ENCODE results near the gene TMEM120A. TPM values are rescaled to one million over a fixed set of nuclear protein-coding genes. Genes with fewer than 3 reads are reported as not detected.
A peak's percentile ranks its signal among the peaks of the same experiment; 100 is the strongest.

TMEM120A gene
- total RNA-seq, 1 donor from 2014 or later = 163 TPM

DNA sequence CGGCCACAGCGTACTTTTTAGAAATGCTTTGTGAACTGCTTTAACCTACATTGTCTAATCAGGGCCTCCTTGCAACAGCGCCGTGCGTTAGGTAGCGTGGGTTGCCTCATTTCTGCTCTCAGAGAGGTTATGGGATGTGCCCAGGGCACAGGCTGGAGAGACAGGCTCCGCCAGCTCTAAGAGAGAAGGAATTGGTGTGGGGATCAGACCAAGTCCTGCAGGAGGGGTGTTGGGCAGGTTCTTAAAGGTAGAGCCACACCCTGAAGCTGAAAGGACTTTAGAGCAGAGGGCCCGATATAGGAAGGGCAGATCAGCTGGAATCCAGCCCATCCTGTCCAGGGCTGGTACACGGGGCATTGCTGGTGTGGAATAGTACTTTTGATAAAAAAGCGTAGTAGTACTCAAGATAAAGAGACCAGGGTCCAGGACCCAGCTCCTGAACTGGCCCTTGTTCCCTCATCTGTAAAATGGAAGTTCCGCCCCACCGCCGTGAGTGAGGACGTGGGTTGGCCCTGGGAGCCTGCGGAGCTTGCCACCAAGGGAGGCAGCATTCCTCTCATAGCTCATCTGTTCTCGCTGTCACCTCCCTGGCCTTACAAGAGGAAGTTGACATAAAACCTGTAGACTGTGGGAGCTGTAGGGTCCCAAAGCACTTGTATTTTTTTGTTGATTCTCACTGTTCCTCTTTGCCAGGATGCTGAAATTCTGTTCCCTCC is 37.2 kb downstream of the TMEM120A start:
- intact Hi-C loops (cut with micrococcal nuclease) = no loop called here
- no peak for DNase-seq
- Histone ChIP-seq H3K9me3 (replicated peaks) (no peaks in the 10 kb centered on the region), H3K27ac (replicated peaks) (peak overlapping the region; percentile 24), H3K4me3 (no peak overlapping the region), H3K27me3 (ENCODE audit: low read depth) (no peaks in the 10 kb centered on the region), H3K36me3 (peaks cover 48% of the 10 kb centered on the region), H3K4me1 (peaks cover 22% of the 10 kb centered on the region)
- TF ChIP-seq, protein P1, sequence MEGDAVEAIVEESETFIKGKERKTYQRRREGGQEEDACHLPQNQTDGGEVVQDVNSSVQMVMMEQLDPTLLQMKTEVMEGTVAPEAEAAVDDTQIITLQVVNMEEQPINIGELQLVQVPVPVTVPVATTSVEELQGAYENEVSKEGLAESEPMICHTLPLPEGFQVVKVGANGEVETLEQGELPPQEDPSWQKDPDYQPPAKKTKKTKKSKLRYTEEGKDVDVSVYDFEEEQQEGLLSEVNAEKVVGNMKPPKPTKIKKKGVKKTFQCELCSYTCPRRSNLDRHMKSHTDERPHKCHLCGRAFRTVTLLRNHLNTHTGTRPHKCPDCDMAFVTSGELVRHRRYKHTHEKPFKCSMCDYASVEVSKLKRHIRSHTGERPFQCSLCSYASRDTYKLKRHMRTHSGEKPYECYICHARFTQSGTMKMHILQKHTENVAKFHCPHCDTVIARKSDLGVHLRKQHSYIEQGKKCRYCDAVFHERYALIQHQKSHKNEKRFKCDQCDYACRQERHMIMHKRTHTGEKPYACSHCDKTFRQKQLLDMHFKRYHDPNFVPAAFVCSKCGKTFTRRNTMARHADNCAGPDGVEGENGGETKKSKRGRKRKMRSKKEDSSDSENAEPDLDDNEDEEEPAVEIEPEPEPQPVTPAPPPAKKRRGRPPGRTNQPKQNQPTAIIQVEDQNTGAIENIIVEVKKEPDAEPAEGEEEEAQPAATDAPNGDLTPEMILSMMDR (IDR thresholded peaks at IDR 0.05; ENCODE audit: borderline replicate concordance) = no peak

DNA sequence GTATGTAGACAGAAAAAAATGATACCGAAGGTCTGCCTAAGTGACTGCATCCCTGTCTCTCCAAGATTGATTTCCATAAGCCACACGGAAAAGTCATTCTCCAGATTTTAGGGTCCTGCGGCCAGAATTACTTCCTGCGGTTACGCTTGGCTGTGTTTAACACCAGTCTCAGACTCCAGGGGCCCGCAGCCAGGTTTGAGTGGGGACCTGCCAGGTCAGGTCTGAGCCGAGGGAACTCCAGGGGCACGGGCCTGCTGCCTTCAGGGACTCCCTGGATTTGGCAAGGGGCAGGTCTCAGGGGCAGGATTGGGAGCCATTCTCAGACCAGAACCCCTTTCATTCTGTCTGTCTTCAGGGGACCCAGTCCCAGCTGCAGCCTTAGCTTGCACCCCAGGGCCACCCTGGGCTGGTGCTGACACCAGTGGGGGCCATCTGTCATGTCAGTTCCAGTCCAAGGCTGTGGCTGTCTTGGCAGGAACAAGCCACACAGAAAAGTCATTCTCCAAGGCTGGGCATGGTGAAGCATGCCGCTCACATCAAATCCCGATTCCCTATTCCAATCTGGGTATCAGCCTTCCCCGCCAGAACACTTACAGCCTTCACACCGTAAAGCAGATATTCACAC is 39.0 kb downstream of the TMEM120A start:
- H3K36me3 ChIP-seq = peaks cover 48% of the 10 kb centered on the region
- H3K9me3 ChIP-seq (replicated peaks) = no peaks in the 10 kb centered on the region
- no peaks in the 10 kb centered on the region for H3K27me3 ChIP-seq (ENCODE audit: low read depth)
- intact Hi-C loops (cut with micrococcal nuclease) = no loop called here
- H3K4me3 ChIP-seq = no peak overlapping the region
- no peak overlapping the region for H3K27ac ChIP-seq (replicated peaks)
- peaks cover 25% of the 10 kb centered on the region for H3K4me1 ChIP-seq
- TF ChIP-seq, protein P1 (IDR thresholded peaks at IDR 0.05; ENCODE audit: borderline replicate concordance) = no peak
- DNase-seq = no peak

DNA sequence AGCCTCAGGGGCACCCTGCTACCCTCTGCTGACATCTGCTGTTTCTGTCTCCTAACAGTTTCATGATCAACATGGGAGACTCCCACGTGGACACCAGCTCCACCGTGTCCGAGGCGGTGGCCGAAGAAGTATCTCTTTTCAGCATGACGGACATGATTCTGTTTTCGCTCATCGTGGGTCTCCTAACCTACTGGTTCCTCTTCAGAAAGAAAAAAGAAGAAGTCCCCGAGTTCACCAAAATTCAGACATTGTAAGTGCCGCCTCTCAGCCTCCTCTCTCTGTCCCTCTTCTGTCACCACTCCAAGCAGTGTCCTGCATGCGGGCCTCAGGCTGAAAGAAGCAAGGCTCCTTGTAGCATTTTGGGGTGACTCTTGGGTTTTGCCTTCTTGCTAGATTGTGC is 40.5 kb downstream of the TMEM120A start:
- intact Hi-C loops (cut with micrococcal nuclease) = no loop called here
- H3K4me3 ChIP-seq = no peak overlapping the region
- no peaks in the 10 kb centered on the region for H3K27me3 ChIP-seq (ENCODE audit: low read depth)
- TF ChIP-seq, protein P1 (IDR thresholded peaks at IDR 0.05; ENCODE audit: borderline replicate concordance) = no peak
- no peaks in the 10 kb centered on the region for H3K9me3 ChIP-seq (replicated peaks)
- H3K27ac ChIP-seq (replicated peaks) = no peak overlapping the region
- peaks cover 40% of the 10 kb centered on the region for H3K4me1 ChIP-seq
- peaks cover 46% of the 10 kb centered on the region for H3K36me3 ChIP-seq
- no peak for DNase-seq

DNA sequence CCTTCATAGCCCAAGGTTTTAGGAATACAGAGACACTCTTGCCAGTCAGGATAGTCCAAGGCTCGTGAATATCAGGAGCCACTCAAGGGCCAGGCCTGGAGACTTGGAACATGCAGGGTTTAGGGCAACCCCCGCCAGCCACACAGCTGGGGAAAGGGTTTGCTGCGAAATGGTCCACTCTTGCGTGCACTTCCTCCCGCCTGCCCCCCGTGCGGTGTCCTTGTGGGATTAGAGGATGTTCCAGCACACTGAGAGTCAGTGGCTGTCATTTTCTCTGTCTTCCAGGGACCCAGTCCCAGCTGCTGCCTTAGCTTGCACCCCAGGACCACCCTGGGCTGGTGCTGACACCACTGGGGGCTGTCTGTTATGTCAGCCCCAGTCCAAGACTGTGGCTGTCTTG is 41.0 kb downstream of the TMEM120A start:
- Histone ChIP-seq H3K27ac (replicated peaks) (no peak overlapping the region), H3K36me3 (peaks cover 41% of the 10 kb centered on the region), H3K4me3 (no peak overlapping the region), H3K27me3 (ENCODE audit: low read depth) (no peaks in the 10 kb centered on the region), H3K9me3 (replicated peaks) (no peaks in the 10 kb centered on the region), H3K4me1 (peaks cover 45% of the 10 kb centered on the region)
- intact Hi-C loops (cut with micrococcal nuclease) = no loop called here
- no peak for DNase-seq
- TF ChIP-seq, protein P1 (IDR thresholded peaks at IDR 0.05; ENCODE audit: borderline replicate concordance) = no peak

DNA sequence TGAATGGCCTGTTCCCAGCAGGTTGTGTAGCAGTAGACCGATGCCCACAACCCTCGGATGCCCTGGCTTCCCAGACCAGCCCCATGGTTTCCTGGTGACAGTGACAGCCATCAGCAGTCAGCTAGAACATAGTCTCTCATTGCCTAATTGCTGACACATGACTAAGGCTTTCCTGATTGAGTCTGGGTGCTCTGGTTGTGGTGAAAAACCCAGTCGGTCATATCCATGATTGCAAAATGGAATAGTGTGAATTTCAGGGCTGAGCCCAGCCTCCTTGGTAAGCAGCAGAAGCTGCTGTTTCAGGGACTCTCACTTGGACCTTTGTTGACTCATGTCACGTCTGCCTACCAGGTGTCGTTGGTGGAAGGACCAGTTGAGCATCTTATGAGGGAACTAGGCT is 42.9 kb downstream of the TMEM120A start:
- Histone ChIP-seq H3K27ac (replicated peaks) (peak overlapping the region; percentile 84), H3K9me3 (replicated peaks) (no peaks in the 10 kb centered on the region), H3K4me3 (no peak overlapping the region), H3K4me1 (peaks cover 42% of the 10 kb centered on the region), H3K36me3 (peaks cover 33% of the 10 kb centered on the region), H3K27me3 (ENCODE audit: low read depth) (no peaks in the 10 kb centered on the region)
- peak; percentile 43 for DNase-seq
- intact Hi-C loops (cut with micrococcal nuclease) = no loop called here
- TF ChIP-seq, protein P1 (IDR thresholded peaks at IDR 0.05; ENCODE audit: borderline replicate concordance) = no peak
